IMR-90 (cell line): Measurements from ENCODE around the gene CCDC137. TPM values are rescaled to one million over a fixed set of nuclear protein-coding genes. Genes with fewer than 3 reads are reported as not detected.

Experiments
- BHLHE40 ChIP-seq: fragments of 150-350 bp; IDR thresholded peaks from 2 replicates; pipeline ENCODE4 v1.6.1; 2016; ENCODE audit warnings: mild to moderate bottlenecking, low read depth, low read length
- CTCF ChIP-seq: conservative IDR thresholded peaks from 2 replicates; pipeline ENCODE4 v1.5.1; 2012; ENCODE audit warnings: mild to moderate bottlenecking, low read depth, low read length, improper control_type of control experiment
- USF2 ChIP-seq: fragments of 150-350 bp; IDR thresholded peaks from 2 replicates; pipeline ENCODE4 v1.6.1; 2017; ENCODE audit warnings: mild to moderate bottlenecking, antibody characterized with exemption, low read length, low read depth
- polyA plus RNA-seq, 3 experiments: library from polyadenylated mRNA; depleted of rRNA; stranded (reverse); fragments of >200 nt; gene quantifications; 2 replicates each; pipeline ENCODE4 v1.2.3, GENCODE V29; 2012; ENCODE audit warnings: low replicate concordance in 1 of 3
- total RNA-seq: library from RNA; depleted of rRNA; stranded (reverse); fragments of >200 nt; gene quantifications from 2 replicates; pipeline ENCODE4 v1.2.3, GENCODE V29; 2012

CCDC137 gene
- total and polyA plus RNA-seq, 2 of the 4 experiments (the other 2 are of a cell fraction) = 7.5 to 18.4 TPM

GRCh38 chr17:81700353-81701287, 34.1 kb downstream of the CCDC137 start (continued):
- TF ChIP-seq CTCF (no peak), USF2 (no peak), BHLHE40 (no peak)
